ENCODE data around the gene ARL15. TPM values are rescaled to one million over a fixed set of nuclear protein-coding genes. Genes with fewer than 3 reads are reported as not detected.

ARL15 gene
- total RNA-seq, 1 experiment from 2014 or later: 13.0 TPM

DNA sequence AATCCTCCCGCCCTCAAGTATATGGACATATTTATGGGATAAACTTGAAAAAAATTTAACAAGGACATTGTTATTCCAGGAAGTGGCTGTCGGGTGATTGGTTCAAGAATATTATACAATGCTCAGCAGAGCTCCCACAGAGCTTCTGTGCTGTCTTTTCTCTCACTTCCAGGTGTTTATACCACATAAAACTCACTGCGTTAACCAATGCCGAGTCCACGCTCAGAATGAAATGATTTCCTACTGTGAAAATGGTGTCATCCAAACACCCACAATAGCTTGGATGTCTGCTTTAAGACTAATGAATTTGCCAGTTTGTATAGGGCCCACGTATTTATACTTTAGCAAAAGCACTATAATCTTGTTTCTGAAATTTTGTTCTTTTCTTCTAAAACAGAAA lies 381.7 kb downstream of the ARL15 start:
- Histone ChIP-seq H3K9me3 (ENCODE audit: control insufficient read depth, low read depth, low read length) (no peaks in the 10 kb centered on the region), H2BK20ac (ENCODE audit: low read depth, low read length, poor library complexity, severe bottlenecking) (no peak overlapping the region), H3K9ac (ENCODE audit: extremely low read depth, insufficient read length, low read length) (no peak overlapping the region), H2AK5ac (ENCODE audit: insufficient read length, low read length) (no peak overlapping the region), H3K4me1 (ENCODE audit: insufficient read depth, low read length) (no peaks in the 10 kb centered on the region), H3K14ac (ENCODE audit: insufficient read depth, low read length) (no peak overlapping the region), H3K27me3 (ENCODE audit: insufficient read depth, low read length) (no peaks in the 10 kb centered on the region), H2BK120ac (ENCODE audit: low read depth, low read length, poor library complexity, severe bottlenecking) (no peak overlapping the region), H3K23me2 (ENCODE audit: insufficient read length, low read depth, low read length, poor library complexity, severe bottlenecking) (no peaks in the 10 kb centered on the region), H3K79me1 (ENCODE audit: insufficient read depth, low read depth, low read length, poor library complexity, severe bottlenecking) (no peaks in the 10 kb centered on the region), H4K5ac (ENCODE audit: insufficient read length, low read depth, low read length) (no peak overlapping the region), H3K79me2 (ENCODE audit: insufficient read depth, low read length) (no peaks in the 10 kb centered on the region), H3T11ph (ENCODE audit: low read length) (no peak overlapping the region), H2BK12ac (ENCODE audit: insufficient read length, low read depth, low read length) (no peak overlapping the region), H2BK5ac (ENCODE audit: insufficient read length, low read length) (no peak overlapping the region), H4K20me1 (ENCODE audit: control insufficient read depth, insufficient read depth, insufficient read length) (no peaks in the 10 kb centered on the region), H3K56ac (ENCODE audit: insufficient read length, low read depth, low read length) (no peak overlapping the region), H4K8ac (replicated peaks; ENCODE audit: insufficient read length, low read depth, low read length) (no peak overlapping the region), H4K91ac (ENCODE audit: insufficient read length, low read depth, low read length) (no peak overlapping the region), H3K4ac (ENCODE audit: low read depth, low read length) (no peak overlapping the region), H2AFZ (ENCODE audit: low read length) (no peak overlapping the region), H2BK15ac (ENCODE audit: low read depth, low read length) (no peak overlapping the region), H3K18ac (ENCODE audit: insufficient read length, low read depth, low read length) (no peak overlapping the region), H3K27ac (ENCODE audit: insufficient read length, low read depth, low read length) (no peak overlapping the region), H3K23ac (ENCODE audit: insufficient read length, low read depth, low read length) (no peak overlapping the region), H3K4me2 (ENCODE audit: insufficient read depth, insufficient read length, low read length) (no peak overlapping the region)
- H3K27me3 Mint-ChIP-seq (ENCODE audit: low read depth): no peaks in the 10 kb centered on the region
- WGBS (ENCODE audit: extremely low coverage, insufficient read length, low lambda C conversion rate): no CpG with 5 or more reads among the region's 6 CpGs
- H3K27ac Mint-ChIP-seq: peak overlapping the region in 1 of 3 experiments; percentile 33; a peak in 1 of 7 replicates
- no peak for DNase-seq
- no peak overlapping the region for H3K4me3 Mint-ChIP-seq
- H3K4me1 Mint-ChIP-seq: peaks cover 21 to 28% of the 10 kb centered on the region in 2 experiments
- no peaks in the 10 kb centered on the region for H3K9me3 Mint-ChIP-seq
- TF ChIP-seq, protein P1, sequence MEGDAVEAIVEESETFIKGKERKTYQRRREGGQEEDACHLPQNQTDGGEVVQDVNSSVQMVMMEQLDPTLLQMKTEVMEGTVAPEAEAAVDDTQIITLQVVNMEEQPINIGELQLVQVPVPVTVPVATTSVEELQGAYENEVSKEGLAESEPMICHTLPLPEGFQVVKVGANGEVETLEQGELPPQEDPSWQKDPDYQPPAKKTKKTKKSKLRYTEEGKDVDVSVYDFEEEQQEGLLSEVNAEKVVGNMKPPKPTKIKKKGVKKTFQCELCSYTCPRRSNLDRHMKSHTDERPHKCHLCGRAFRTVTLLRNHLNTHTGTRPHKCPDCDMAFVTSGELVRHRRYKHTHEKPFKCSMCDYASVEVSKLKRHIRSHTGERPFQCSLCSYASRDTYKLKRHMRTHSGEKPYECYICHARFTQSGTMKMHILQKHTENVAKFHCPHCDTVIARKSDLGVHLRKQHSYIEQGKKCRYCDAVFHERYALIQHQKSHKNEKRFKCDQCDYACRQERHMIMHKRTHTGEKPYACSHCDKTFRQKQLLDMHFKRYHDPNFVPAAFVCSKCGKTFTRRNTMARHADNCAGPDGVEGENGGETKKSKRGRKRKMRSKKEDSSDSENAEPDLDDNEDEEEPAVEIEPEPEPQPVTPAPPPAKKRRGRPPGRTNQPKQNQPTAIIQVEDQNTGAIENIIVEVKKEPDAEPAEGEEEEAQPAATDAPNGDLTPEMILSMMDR (conservative IDR thresholded peaks at IDR 0.05): no peak
- no peaks in the 10 kb centered on the region; a peak in 1 of 7 replicates for H3K36me3 Mint-ChIP-seq (ENCODE audit: insufficient read depth in 1 of 3, low read depth in 3 of 3)
